GM12874 (cell line): ENCODE results near the gene CLPX.

Source experiments
- CTCF ChIP-seq: IDR thresholded peaks from 2 replicates; pipeline ENCODE4 v1.5.1; 2011; ENCODE audit warnings: low read depth, mild to moderate bottlenecking, control low read depth, low read length, moderate library complexity; ENCODE audit not compliant: insufficient read depth

The CLPX gene

GRCh38 chr15:65132878-65133547 lies 52.1 kb downstream of the CLPX start:
- TF ChIP-seq CTCF: no peak

- TF ChIP-seq CTCF: no peak
Observed at GRCh38 chr15:65130941-65131340, 54.2 kb downstream of the CLPX start.

GRCh38 chr15:65115542-65115941 lies 69.6 kb downstream of the CLPX start:
- TF ChIP-seq CTCF: no peak

GRCh38 chr15:65115086-65115485 lies 70.1 kb downstream of the CLPX start, which contains the start of gene UBAP1L:
Gene UBAP1L (minus strand): TSS chr15:65115200. CDS start chr15:65106215, 8,985 bp downstream.
- no peak for TF ChIP-seq CTCF

- TF ChIP-seq CTCF: no peak
Observed at GRCh38 chr15:65110676-65111292, 74.4 kb downstream of the CLPX start.

- no peak for TF ChIP-seq CTCF
Observed at GRCh38 chr15:65106011-65106590, 79.0 kb downstream of the CLPX start.

GRCh38 chr15:65105038-65105437 lies 80.1 kb downstream of the CLPX start:
- no peak for TF ChIP-seq CTCF
